HG02970 (cell line): ENCODE results near the gene CYP21A2.
"Not testable (repeated sequence)": the region's sequence is repeated elsewhere in the genome, so short reads cannot be mapped to it uniquely, and the experiment has no call there.

ENCODE experiments used
- ATAC-seq: cut with Tn5 transposase; IDR thresholded peaks from one replicate; pipeline ENCODE4 v1.9.1; 2021; ENCODE audit warnings: mild to moderate bottlenecking, moderate library complexity, moderate number of reproducible peaks; ENCODE audit not compliant: unreplicated experiment, low FRiP score

Gene CYP21A2

DNA sequence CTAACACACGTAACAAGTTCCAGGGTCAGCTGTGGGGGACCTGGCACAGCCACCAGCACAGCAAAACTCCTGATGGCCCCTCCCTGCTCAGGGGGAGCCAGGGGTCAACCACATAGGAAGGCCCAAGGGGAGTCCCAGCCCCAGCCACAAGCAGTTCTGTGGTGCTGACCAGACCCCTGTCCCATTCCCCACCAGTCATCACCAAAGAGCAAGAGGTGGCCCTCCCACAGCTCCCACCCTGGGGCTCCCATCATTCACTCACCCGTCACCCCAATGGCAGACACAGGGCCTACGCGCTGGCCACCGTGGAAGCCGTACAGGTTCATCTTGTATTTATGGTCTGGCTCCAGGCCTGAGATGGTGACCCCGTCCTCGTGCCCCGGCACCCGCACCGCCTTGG, 11.5 kb downstream of the CYP21A2 start:
- not testable (repeated sequence) for ATAC-seq

DNA sequence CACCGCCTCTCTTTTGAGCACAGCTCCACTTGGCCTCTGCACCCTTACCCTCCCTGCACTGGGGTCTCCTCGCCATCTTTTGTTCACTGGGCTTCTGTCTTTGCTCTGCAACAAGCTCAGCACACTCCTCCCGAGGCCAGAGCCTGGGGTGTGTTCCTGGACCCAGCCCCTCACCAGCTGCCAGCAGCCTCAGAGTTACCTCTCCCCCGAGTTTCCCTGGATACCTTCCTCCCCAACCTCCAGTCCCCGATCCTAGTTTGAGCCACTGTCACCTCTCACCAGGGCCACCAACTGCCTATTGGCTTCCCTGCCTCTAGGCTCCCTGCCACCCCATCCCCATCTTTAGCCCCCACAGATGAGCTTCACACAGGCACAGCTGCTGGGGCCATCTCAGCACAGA, 12.3 kb downstream of the CYP21A2 start:
- ATAC-seq, result no peak

DNA sequence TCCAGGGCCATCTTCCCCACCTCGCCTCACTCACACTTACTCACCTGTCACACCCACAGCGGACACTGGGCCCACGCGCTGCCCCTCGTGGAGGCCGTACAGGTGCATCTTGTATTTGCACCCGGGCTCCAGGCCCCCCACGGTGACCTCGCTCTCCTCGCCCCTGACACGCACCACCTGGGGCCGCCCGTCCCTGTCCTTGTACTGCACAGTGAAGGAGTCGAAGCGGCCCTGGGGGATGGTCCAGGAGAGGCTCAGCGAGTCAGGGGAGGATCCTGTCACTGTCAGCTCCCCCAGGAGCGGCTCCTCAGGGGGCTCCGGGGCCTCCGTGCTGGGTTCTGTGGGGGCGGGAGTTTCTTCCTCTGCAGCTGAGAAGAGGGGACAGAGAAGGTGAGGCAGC, 14.4 kb downstream of the CYP21A2 start:
- not testable (repeated sequence) for ATAC-seq

DNA sequence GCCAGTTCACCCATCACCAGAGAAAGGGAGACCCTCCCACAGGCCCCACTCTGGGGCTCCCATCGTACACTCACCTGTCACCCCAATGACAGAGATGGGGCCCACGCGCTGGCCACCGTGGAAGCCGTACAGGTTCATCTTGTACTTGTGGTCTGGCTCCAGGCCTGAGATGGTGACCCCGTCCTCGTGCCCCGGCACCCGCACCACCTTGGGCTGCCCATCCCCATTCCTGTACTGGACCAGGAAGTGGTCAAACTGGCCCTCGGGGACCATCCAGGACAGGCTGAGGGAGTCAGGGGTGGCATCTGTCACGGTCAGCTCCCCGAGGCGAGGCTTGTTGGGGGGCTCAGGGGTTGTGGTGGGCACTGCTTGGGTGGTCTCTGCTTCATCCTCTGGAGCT, 15.1 kb downstream of the CYP21A2 start:
- ATAC-seq, result not testable (repeated sequence)

DNA sequence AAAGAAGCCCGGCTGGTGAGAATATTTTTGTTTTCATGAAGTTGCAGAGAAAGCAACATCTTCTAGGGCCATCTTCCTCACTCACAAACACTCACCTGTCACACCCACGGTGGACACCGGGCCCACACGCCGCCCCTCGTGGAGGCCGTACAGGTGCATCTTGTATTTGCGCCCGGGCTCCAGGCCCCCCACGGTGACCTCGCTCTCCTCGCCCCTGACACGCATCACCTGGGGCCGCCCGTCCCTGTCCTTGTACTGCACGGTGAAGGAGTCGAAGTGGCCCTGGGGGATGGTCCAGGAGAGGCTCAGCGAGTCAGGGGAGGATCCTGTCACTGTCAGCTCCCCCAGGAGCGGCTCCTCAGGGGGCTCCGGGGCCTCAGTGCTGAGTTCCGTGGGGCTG, 17.5 kb downstream of the CYP21A2 start:
- not testable (repeated sequence) for ATAC-seq

DNA sequence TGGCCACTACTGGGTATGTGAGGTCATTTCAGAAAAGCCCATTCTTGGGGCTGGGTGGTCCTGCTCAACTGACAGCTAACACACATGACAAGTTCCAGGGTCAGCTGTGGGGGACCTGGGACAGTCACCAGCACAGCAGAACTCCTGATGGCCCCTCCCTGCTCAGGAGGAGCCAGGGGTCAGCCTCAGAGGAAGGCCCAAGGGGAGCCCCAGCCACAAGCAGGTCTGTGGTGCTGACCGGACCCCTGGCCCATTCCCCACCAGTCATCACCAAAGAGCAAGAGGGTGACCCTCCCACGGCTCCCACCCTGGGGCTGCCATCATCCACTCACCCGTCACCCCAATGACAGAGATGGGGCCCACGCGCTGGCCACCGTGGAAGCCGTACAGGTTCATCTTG, 18.0 kb downstream of the CYP21A2 start:
- no peak for ATAC-seq

DNA sequence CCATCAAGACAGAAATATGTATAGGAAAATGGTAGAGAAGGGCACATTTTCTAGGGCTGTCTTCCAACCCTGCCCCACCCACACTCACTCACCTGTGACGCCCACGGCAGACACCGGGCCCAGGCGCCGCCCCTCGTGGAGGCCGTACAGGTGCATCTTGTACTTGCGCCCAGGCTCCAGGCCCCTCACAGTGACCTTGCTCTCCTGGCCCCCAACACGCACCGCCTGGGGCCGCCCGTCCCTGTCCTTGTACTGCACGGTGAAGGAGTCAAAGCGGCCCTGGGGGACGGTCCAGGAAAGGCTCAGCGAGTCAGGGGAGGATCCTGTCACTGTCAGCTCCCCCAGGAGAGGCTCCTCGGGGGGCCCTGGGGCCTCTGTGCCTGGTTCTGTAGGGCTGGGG, 19.8 kb downstream of the CYP21A2 start:
- no peak for ATAC-seq

DNA sequence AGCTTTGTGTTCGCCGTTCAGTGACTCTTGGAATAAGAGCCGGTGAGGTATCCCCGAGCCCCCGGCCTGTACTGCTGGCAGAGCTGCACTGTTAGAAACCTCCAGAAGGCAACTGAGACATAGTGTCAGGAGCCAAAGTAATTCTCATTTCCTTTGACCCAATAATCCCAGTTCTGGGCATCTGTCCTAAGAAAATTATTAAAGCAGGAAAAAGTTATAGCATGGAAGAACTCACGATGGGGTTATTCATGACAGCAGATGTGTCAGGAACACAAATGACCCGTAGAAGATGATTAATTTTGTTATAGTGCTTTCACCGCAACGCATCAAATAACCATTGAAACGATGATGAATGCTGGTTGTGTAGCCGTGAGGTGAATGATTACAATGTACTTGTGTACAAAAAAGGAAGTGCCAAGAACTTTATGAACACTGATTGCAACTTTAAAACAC, 20.3 kb downstream of the CYP21A2 start:
- ATAC-seq, result no peak

DNA sequence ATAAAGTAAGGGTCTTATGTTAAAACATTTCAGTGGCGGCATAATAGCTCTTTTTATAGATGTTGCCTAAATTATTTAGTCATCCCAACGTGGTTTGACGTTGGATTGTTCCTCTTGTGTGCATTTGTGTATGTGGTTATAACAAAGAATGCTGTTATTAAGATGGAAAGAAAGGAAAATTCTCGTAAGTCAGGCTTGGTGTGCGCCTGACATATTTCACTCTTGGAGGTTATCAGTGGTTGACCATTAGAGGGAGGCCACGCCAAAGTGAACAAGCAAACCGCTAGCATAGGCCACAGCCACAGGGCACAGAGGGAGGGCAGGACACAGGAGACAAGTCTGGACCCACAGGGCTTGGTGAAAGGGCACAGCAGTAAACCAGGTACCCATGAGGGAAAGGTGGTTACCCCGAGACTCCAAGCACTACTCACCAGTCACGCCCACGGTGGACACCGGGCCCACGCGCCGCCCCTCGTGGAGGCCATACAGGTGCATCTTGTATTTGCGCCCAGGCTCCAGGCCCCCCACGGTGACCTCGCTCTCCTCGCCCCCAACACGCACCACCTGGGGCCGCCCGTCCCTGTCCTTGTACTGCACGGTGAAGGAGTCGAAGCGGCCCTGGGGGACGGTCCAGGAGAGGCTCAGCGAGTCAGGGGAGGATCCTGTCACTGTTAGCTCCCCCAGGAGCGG, 22.9 kb downstream of the CYP21A2 start:
- ATAC-seq, result no peak

DNA sequence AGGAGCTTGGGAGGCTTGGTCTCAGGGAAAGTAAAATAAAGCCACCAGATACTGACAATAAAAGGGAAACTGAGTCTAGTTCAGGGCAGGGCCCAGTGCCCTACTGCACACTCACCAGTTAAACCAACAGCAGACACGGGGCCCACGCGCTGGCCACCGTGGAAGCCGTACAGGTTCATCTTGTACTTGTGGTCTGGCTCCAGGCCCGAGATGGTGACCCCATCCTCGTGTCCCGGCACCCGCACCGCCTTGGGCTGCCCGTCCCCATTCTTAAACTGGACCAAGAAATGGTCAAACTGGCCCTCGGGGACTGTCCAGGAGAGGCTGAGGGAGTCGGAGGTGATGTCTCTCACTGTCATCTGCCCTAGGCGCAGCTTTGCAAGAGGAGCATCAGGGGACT, 26.5 kb downstream of the CYP21A2 start:
- no peak for ATAC-seq

DNA sequence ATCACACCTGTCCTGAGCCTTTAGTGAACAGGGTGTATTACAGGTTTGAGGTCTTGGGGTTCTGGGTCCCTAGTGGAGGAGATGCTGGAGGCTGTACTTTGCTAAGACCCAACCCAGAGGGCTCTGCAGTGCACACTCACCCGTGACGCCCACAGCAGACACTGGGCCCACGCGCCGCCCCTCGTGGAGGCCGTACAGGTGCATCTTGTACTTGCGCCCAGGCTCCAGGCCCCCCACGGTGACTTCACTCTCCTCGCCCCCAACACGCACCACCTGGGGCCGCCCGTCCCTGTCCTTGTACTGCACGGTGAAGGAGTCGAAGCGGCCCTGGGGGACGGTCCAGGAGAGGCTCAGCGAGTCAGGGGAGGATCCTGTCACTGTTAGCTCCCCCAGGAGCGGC, 29.3 kb downstream of the CYP21A2 start:
- not testable (repeated sequence) for ATAC-seq

DNA sequence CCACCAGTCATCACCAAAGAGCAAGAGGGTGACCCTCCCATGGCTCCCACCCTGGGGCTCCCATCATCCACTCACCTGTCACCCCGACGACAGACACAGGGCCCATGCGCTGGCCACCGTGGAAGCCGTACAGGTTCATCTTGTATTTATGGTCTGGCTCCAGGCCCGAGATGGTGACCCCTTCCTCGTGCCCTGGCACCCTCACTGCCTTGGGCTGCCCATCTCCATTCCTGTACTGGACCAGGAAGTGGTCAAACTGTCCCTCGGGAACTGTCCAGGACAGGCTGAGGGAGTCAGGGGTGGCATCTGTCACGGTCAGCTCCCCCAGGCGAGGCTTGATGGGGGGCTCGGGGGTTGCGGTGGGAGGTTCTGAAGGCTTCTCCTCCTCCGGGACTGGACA, 30.1 kb downstream of the CYP21A2 start:
- not testable (repeated sequence) for ATAC-seq

DNA sequence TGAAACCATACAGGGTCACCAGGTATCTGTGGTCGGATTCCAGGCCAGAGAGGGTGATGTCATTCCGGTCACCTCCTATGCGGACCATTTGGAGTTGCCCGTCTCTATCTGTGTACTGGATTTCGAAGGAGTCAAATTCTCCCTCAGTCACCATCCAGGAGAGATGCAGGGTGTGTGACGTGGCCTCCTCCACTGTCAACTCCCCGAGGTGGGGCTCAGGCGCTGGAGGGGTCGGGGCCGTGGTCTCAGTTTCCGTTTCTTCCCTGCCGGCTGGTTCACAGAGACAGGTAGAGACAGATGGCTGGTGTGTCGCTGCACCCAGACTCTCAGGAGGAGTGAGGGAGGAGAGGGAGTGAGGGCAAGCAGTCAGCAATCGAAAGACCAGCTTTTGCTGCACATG, 30.7 kb downstream of the CYP21A2 start:
- no peak for ATAC-seq

DNA sequence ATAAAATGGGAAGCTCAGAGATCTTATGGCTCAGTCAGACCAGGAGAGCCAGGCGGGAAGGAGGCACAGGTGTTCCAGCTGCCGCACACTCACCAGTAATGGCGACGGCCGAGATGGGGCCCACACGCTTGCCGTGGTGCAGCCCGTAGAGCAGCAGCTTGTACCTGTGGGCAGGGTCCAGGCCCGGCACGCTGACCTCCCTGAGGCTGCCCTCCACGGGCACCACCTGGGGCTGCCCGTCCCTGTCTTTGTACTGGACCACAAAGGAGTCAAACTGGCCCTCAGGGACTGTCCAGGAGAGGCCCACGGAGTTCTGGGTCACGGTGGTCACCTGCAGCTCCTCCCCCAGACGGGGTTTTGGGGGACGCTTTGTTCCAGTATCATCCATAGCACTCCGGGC, 31.2 kb downstream of the CYP21A2 start:
- no peak for ATAC-seq

DNA sequence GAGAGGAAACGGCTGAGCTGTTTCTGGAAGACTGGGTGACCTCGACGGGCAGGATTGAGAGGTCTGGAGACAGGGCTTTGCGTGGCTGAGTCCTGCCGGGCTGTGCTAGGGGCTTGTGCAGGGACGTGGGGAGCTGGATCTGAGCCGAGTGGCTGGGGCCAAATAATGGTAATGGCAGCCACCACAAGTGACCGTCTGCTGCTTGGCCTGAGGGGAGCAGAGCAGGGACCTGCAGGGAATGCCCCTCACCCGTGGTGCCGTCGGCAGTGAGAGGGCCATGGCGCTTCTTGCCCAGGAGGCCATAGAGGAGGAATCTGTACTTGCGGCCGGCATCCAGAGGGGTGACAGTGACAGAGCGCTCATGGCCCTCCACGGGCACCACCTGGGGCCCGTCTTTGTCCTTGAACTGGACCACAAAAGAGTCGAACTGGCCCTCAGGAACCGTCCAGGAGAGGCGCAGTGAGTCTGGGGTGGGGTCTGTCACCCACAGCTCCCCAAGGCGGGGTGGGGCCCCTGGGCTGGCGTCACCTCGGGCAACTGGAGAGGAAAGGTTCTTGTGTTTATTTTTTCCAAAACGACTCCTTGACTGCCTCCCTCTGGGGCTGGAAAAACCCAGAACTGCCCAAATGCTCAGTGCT, 31.8 kb downstream of the CYP21A2 start:
- no peak for ATAC-seq

DNA sequence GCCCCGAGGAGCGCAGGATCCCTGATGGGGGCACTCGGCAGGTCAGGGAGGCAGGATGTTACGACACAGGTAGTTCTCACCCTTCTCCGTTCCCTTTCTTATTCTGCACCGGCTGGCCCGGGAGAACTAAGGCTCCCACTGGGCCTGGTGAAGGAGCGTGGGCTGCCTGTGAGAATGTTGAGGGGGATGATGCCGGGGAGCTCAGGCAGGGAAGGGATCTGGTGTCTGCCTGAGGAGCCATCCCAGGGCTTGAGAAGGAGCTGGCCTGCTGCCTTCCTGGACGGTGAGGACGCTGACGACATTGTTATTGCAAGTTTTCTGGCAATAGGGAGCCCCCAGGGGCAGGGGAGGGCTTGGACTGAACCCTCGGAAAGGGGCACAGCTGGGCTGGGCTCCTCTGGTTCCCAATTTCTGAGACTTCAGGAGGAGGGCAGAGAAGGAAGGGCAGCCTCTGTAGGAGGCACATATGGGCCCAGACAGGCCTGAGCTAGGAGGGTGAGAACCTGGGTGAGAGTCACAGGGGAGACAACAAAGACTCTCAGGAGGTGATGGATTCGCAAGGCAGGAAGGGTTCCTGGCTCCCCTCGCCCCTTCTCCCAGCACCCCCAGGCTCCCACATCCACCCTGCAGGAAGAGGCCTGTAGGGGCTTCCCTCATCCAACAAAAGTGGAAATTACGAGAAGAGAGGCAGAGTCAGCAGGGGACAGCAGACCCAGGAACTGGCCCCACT, 32.8 kb downstream of the CYP21A2 start:
- ATAC-seq, result no peak

DNA sequence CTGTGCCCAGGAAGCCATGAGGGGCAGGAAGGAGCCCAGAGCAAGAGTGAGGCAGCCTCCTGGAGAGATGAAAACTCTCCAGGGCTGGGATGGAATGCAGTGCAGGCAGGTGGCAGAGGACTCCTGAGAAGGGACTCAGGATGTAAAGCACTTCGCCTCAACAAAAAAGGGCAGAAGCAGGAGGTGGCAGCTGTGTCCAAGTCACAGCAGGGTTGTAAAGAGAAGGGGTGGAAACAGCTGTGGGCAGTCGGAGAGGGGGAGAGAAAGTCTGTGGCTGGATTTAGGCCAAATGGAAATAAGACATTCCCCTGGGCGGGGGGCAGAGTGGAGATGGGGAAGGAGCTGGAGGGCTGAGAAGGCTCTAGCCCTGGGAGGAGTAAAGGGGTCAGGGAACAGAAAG, 34.9 kb downstream of the CYP21A2 start:
- ATAC-seq, result no peak

DNA sequence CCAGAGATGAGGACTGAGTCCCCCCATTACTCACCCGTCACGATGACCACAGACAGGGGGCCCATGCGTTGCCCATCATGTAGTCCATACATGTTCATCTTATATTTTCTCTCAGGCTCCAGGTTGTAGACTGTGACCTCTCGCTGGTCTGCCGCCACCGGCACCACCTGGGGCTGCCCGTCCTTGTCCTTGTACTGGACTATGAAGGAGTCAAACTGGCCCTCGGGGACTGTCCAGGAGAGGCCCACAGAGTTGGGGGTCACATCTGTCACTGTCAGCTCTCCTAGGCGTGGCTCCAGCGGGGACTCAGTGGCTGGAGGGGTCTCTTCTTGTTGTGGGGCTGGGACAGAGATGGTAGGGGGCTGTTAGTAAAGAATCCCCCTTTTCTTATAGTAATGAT, 35.4 kb downstream of the CYP21A2 start:
- ATAC-seq, result no peak

DNA sequence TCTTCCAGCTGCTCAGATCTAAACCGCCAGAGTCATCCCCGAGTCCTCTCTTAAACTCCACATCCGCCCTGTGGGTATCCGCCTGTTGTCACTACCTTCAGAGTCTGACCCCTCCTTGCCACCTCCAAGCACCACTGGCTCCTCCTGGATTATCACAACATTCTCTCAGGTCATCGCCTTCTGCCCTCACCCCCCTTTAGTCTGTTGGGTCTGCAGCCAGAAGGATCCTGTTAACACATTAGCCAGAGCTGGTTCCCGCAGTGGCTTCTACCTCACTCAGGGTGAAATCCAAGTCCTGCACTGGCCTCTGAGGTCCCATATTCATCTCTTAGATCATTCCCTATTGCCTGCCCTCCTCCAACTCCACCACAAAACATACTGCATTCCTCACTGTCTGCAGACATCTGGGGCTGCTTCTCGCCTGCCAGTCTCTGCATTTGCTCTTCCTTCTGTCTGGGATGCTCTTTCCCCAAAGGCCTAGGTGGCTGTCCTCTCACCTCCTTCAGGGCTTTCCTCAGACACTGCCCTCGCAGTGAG, 36.8 kb downstream of the CYP21A2 start:
- no peak for ATAC-seq

DNA sequence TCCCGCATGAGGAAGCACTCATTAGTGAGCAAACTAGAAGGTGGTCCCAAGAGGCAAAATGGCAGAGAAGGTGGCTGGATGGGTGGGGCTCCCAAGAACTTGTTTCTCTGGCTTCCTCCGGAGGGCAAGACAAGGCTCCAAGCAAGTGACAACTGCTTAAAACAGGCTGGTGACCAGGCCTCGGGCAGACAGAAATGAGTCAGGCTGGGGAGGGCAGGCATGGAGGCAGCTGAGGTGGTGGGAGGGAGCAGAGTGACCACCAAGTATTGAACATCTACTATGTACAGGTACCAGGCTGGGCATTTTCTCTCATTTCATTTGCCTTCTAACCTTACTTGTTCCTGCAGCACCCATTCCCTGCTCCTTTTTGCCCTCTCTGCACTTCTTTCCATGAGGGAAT, 37.6 kb downstream of the CYP21A2 start:
- ATAC-seq, result no peak

DNA sequence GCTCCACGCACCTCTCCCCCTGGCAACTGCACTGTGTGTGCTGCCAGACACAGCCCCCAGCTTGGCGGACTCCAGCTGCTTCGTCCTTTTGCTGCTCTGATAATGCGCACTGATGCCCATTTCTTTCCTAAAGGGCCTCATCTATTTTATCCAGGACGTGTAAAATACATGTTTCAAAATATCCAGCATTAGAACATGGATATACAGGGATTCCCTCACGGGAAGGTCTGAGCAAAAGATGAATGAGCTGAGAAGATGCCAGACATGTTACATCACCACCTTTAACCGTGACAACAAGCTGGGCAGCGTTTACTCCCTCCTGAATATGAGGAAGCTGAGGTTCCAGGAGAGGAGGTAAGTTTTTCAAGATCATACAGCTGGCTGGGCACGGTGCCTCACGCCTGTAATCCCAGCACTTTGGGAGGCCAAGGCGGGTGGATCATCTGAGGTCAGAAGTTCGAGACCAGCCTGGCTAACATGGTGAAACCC, 38.1 kb downstream of the CYP21A2 start:
- ATAC-seq, result no peak
